Measurements from ENCODE around the gene FAM222B.
"Not testable (repeated sequence)": the region's sequence is repeated elsewhere in the genome, so short reads cannot be mapped to it uniquely, and the experiment has no call there.

The FAM222B gene

GRCh38 chr17:28746611-28747050 lies 96.0 kb downstream of the FAM222B start:
- no peak for DNase-seq (ENCODE audit: low read depth in 2 of 2)

- no peak for DNase-seq (ENCODE audit: low read depth in 2 of 2)
Observed at GRCh38 chr17:28745786-28746411, 96.7 kb downstream of the FAM222B start.

- no peak for DNase-seq (ENCODE audit: low read depth in 2 of 2)
Observed at GRCh38 chr17:28744972-28745785, 97.4 kb downstream of the FAM222B start.

GRCh38 chr17:28744104-28744971 lies 98.3 kb downstream of the FAM222B start:
- peak; percentile 66 to 78 for DNase-seq (ENCODE audit: low read depth in 2 of 2)

GRCh38 chr17:28743243-28744103 lies 99.1 kb downstream of the FAM222B start, which contains the start of gene TRAF4:
Gene TRAF4, plus strand, starts transcription at chr17:28744011. Its CDS starts 102 bp downstream, at chr17:28744113.
- peak; percentile 70 to 85 for DNase-seq (ENCODE audit: low read depth in 2 of 2)

- no peak for DNase-seq (ENCODE audit: low read depth in 2 of 2)
Observed at GRCh38 chr17:28741358-28742349, 100.9 kb downstream of the FAM222B start.

- DNase-seq (ENCODE audit: low read depth in 2 of 2) = no peak
Observed at GRCh38 chr17:28740406-28741357, 101.9 kb downstream of the FAM222B start.

- DNase-seq (ENCODE audit: low read depth in 2 of 2) = peak; percentile 61
Observed at GRCh38 chr17:28738680-28739384, 103.8 kb downstream of the FAM222B start.

- no peak for DNase-seq (ENCODE audit: low read depth in 2 of 2)
Observed at GRCh38 chr17:28737770-28738679, 104.6 kb downstream of the FAM222B start.

GRCh38 chr17:28737316-28737715 lies 105.3 kb downstream of the FAM222B start:
- no peak for DNase-seq (ENCODE audit: low read depth in 2 of 2)

GRCh38 chr17:28735913-28736769 lies 106.4 kb downstream of the FAM222B start:
- not testable (repeated sequence) for DNase-seq (ENCODE audit: low read depth in 2 of 2)

GRCh38 chr17:28735242-28735722 lies 107.3 kb downstream of the FAM222B start:
- no peak for DNase-seq (ENCODE audit: low read depth in 2 of 2)

GRCh38 chr17:28734712-28735241 lies 107.8 kb downstream of the FAM222B start:
- DNase-seq (ENCODE audit: low read depth in 2 of 2) = no peak

GRCh38 chr17:28733346-28733745 lies 109.2 kb downstream of the FAM222B start:
- DNase-seq (ENCODE audit: low read depth in 2 of 2) = no peak

GRCh38 chr17:28729950-28730330 lies 112.7 kb downstream of the FAM222B start:
- no peak for DNase-seq (ENCODE audit: low read depth in 2 of 2)
